SK-N-SH (cell line): ENCODE measurements around the gene FOXP1. TPM values are rescaled to one million over a fixed set of nuclear protein-coding genes. Genes with fewer than 3 reads are reported as not detected.

Source experiments
- CTCF ChIA-PET: fragments of 300-600, 350-600 bp; formaldehyde crosslinking; extraction: SDS; loops from one replicate; lab custom pipeline; 2021; lab: Yijun Ruan, JAX
- POLR2A ChIA-PET: fragments of 350-600 bp; sonication (Branson Sonifier 250); formaldehyde crosslinking; extraction: SDS; loops from one replicate; lab custom pipeline; 2020; ENCODE audit warnings: antibody characterized with exemption, inconsistent platforms; lab: Yijun Ruan, JAX
- DNase-seq: peaks from one replicate; pipeline ENCODE4 v3.0.0; 2012
- H2AFZ ChIP-seq: fragments of 200-600 bp; sonication (generic); 2 replicates; pipeline ENCODE4 v1.8.1; 2016; ENCODE audit warnings: antibody characterized with exemption, mild to moderate bottlenecking, low read depth
- H3F3A ChIP-seq: fragments of 200-600 bp; sonication (generic); replicated peaks from 2 replicates; pipeline ENCODE3; 2016; ENCODE audit warnings: antibody characterized with exemption, mild to moderate bottlenecking; ENCODE audit not compliant: insufficient read depth
- H3K27ac ChIP-seq, 2 experiments: fragments of 200-500 bp in 1 of 2; fragments of 200-600 bp in 1 of 2; sonication (Bioruptor generic) in 1 of 2; sonication (generic), shearing (Covaris generic) in 1 of 2; 2 replicates each; pipeline versions ENCODE4 v1.5.1 to v1.6.1; 2014 to 2016; ENCODE audit warnings: low read depth in 2 of 2, inconsistent platforms in 1 of 2, low read length in 1 of 2, mild to moderate bottlenecking in 1 of 2, mixed read lengths in 1 of 2
- H3K27me3 ChIP-seq: fragments of 200-600 bp; sonication (generic), shearing (Covaris generic); 2 replicates; pipeline ENCODE4 v1.6.1; 2016; ENCODE audit warnings: mixed run types; ENCODE audit not compliant: insufficient read depth
- H3K36me3 ChIP-seq, 2 experiments: fragments of 200-500 bp in 1 of 2; fragments of 200-600 bp in 1 of 2; sonication (Bioruptor generic) in 1 of 2; sonication (generic) in 1 of 2; replicated peaks in 1 of 2; 2 replicates each; pipeline versions ENCODE3 to v1.5.1; 2014 to 2016; ENCODE audit warnings: low read length in 1 of 2, mild to moderate bottlenecking in 1 of 2; ENCODE audit not compliant: insufficient read depth in 2 of 2, control insufficient read depth in 1 of 2
- H3K4me1 ChIP-seq, 2 experiments: fragments of 200-500 bp in 1 of 2; fragments of 200-600 bp in 1 of 2; sonication (Bioruptor generic) in 1 of 2; sonication (generic), shearing (Covaris generic) in 1 of 2; 2 replicates each; pipeline versions ENCODE4 v1.5.1 to v1.6.1; 2014 to 2016; ENCODE audit warnings: low read depth in 1 of 2, low read length in 1 of 2, mixed run types in 1 of 2; ENCODE audit not compliant: insufficient read depth in 2 of 2, control insufficient read depth in 1 of 2
- H3K4me2 ChIP-seq: fragments of 200-600 bp; sonication (generic), shearing (Covaris generic); 2 replicates; pipeline ENCODE4 v1.6.1; 2017; ENCODE audit warnings: mixed run types
- H3K4me3 ChIP-seq, 2 experiments: fragments of 200-500 bp in 1 of 2; fragments of 200-600 bp in 1 of 2; sonication (Bioruptor generic) in 1 of 2; sonication (generic), shearing (Covaris generic) in 1 of 2; 2 replicates each; pipeline versions ENCODE4 v1.5.1 to v1.8.1; 2014 to 2016; ENCODE audit warnings: low read depth in 2 of 2, inconsistent platforms in 1 of 2, low read length in 1 of 2, mild to moderate bottlenecking in 1 of 2, mixed read lengths in 1 of 2, moderate library complexity in 1 of 2
- H3K79me2 ChIP-seq: fragments of 200-600 bp; sonication (generic); 2 replicates; pipeline ENCODE4 v1.8.1; 2017; ENCODE audit warnings: mild to moderate bottlenecking; ENCODE audit not compliant: insufficient read depth
- H3K9ac ChIP-seq: fragments of 200-600 bp; sonication (generic); 2 replicates; pipeline ENCODE4 v1.6.1; 2017; ENCODE audit warnings: mixed run types
- H3K9me2 ChIP-seq: fragments of 200-600 bp; sonication (generic); 2 replicates; pipeline ENCODE4 v1.6.1; 2017; ENCODE audit warnings: mixed run types
- H3K9me3 ChIP-seq: fragments of 200-600 bp; sonication (generic); 2 replicates; pipeline ENCODE4 v1.6.1; 2017; ENCODE audit warnings: mixed run types, mild to moderate bottlenecking, moderate library complexity
- H4K20me1 ChIP-seq: fragments of 200-600 bp; sonication (generic); 2 replicates; pipeline ENCODE4 v1.6.1; 2017; ENCODE audit warnings: mild to moderate bottlenecking, mixed run types; ENCODE audit not compliant: insufficient read depth
- EP300 ChIP-seq, 2 experiments: IDR thresholded peaks; 2 replicates each; pipeline versions ENCODE4 v1.4.0 to v1.6.1; 2012; ENCODE audit warnings: borderline replicate concordance in 1 of 2, low read depth in 1 of 2, low read length in 1 of 2
- FOXJ3 ChIP-seq: sonication (generic); formaldehyde crosslinking; IDR thresholded peaks from 2 replicates; pipeline ENCODE4 v1.5.1; 2020; ENCODE audit warnings: mild to moderate bottlenecking, missing genetic modification reagents
- GABPA ChIP-seq: IDR thresholded peaks from 2 replicates; pipeline ENCODE4 v1.4.0; 2012; ENCODE audit warnings: low read depth, mild to moderate bottlenecking
- JUND ChIP-seq: IDR thresholded peaks from 2 replicates; pipeline ENCODE4 v1.4.0; 2012
- MXI1 ChIP-seq: IDR thresholded peaks from 2 replicates; pipeline ENCODE4 v1.6.1; 2012; ENCODE audit warnings: mild to moderate bottlenecking, low read depth, low read length, improper control_type of control experiment
- NFIC ChIP-seq: IDR thresholded peaks from 2 replicates; pipeline ENCODE4 v1.4.0; 2012; ENCODE audit warnings: borderline replicate concordance
- RAD21 ChIP-seq: IDR thresholded peaks from 2 replicates; pipeline ENCODE4 v1.6.1; 2012; ENCODE audit warnings: mild to moderate bottlenecking, low read length
- RCOR1 ChIP-seq: fragments of 150-350 bp; IDR thresholded peaks from 2 replicates; pipeline ENCODE4 v1.6.1; 2017; ENCODE audit warnings: antibody characterized with exemption, low read length
- RXRA ChIP-seq: IDR thresholded peaks from 2 replicates; pipeline ENCODE4 v1.4.0; 2012; ENCODE audit warnings: low read depth, mild to moderate bottlenecking, borderline replicate concordance
- SMC3 ChIP-seq: IDR thresholded peaks from 2 replicates; pipeline ENCODE4 v1.6.1; 2012; ENCODE audit warnings: low read depth, low read length, improper control_type of control experiment
- TEAD4 ChIP-seq: IDR thresholded peaks from 2 replicates; pipeline ENCODE4 v1.4.0; 2012; ENCODE audit warnings: mild to moderate bottlenecking, borderline replicate concordance; ENCODE audit not compliant: insufficient read depth
- WGBS: methylation state at CpG from one replicate; pipeline ENCODE4 v1.1.6; 2017; ENCODE audit warnings: low lambda C conversion rate; 5-methylcytosine and 5-hydroxymethylcytosine counted together
- polyA plus RNA-seq, 3 experiments: library from polyadenylated mRNA; depleted of rRNA; stranded (reverse); fragments of >200 nt; gene quantifications; 2 replicates each; pipeline ENCODE4 v1.2.3, GENCODE V29; 2012
- TF ChIP-seq, protein P1 (sequence below): IDR thresholded peaks from 2 replicates; pipeline ENCODE4 v1.4.0; 2012; ENCODE audit warnings: low read depth
- TF ChIP-seq, protein P2 (sequence below): fragments of 200-600 bp; sonication (generic); IDR thresholded peaks from 2 replicates; pipeline ENCODE4 v1.6.1; 2017; ENCODE audit warnings: antibody characterized with exemption, mild to moderate bottlenecking, moderate library complexity
- TF ChIP-seq, protein P3 (sequence below): fragments of 150-350 bp; IDR thresholded peaks from 2 replicates; pipeline ENCODE4 v1.6.1; 2016; ENCODE audit warnings: mild to moderate bottlenecking, low read depth, low read length
- TF ChIP-seq, protein P4 (sequence below): fragments of 150-350 bp; IDR thresholded peaks from 2 replicates; pipeline ENCODE4 v1.6.1; 2017; ENCODE audit warnings: antibody characterized with exemption, low read length, low read depth, borderline replicate concordance
- TF ChIP-seq, protein P5 (sequence below): IDR thresholded peaks from 2 replicates; pipeline ENCODE4 v1.6.1; 2012; ENCODE audit warnings: mild to moderate bottlenecking, low read depth, low read length, moderate library complexity

FOXP1 gene
- polyA plus RNA-seq, 1 of the 3 experiments (the other 2 are of a cell fraction): 8.8 TPM

DNA sequence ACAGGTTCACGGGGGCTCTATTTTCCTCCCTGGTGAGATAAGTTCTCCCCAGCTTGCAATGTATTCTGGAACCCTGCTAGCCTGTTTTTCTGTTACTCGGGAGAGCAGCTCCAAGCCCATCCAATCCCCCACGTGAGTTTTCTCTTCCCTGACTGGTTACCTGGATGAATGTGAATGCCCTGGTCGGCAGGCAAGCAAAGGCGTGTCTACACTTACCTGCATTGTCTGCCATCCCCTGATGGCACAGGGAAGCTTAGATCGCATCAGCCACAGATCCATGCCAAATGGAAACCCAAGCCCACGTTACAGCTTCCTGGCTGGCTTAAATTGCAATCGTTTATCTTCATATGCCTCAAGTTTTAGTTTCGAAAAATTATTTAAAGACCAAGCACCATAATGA lies 149.9 kb downstream of the FOXP1 start:
- Histone ChIP-seq H3F3A (peaks cover 24% of the 10 kb centered on the region), H3K9ac (no peak overlapping the region), H3K36me3 (no peaks in the 10 kb centered on the region), H2AFZ (no peak overlapping the region), H4K20me1 (no peaks in the 10 kb centered on the region; the same call in 1 of the 2 replicates), H3K9me2 (no peaks in the 10 kb centered on the region), H3K4me3 (no peak overlapping the region), H3K4me2 (no peak overlapping the region), H3K27me3 (no peaks in the 10 kb centered on the region), H3K27ac (no peak overlapping the region; a peak in 1 of 4 replicates), H3K4me1 (peaks cover 0 to 14% of the 10 kb centered on the region in 2 experiments; a peak in 2 of 4 replicates), H3K9me3 (no peaks in the 10 kb centered on the region), H3K79me2 (peaks cover 83% of the 10 kb centered on the region)
- POLR2A ChIA-PET: no interaction called here
- CTCF ChIA-PET: no interaction called here
- DNase-seq: no peak
- 83% methylated on average over 9 of the region's 9 CpGs for WGBS
- no peak for TF ChIP-seq GABPA
- TF ChIP-seq, protein P1, sequence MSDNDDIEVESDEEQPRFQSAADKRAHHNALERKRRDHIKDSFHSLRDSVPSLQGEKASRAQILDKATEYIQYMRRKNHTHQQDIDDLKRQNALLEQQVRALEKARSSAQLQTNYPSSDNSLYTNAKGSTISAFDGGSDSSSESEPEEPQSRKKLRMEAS: no peak
- no peak for TF ChIP-seq NFIC
- TF ChIP-seq RXRA: no peak
- TF ChIP-seq, protein P2, sequence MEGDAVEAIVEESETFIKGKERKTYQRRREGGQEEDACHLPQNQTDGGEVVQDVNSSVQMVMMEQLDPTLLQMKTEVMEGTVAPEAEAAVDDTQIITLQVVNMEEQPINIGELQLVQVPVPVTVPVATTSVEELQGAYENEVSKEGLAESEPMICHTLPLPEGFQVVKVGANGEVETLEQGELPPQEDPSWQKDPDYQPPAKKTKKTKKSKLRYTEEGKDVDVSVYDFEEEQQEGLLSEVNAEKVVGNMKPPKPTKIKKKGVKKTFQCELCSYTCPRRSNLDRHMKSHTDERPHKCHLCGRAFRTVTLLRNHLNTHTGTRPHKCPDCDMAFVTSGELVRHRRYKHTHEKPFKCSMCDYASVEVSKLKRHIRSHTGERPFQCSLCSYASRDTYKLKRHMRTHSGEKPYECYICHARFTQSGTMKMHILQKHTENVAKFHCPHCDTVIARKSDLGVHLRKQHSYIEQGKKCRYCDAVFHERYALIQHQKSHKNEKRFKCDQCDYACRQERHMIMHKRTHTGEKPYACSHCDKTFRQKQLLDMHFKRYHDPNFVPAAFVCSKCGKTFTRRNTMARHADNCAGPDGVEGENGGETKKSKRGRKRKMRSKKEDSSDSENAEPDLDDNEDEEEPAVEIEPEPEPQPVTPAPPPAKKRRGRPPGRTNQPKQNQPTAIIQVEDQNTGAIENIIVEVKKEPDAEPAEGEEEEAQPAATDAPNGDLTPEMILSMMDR: no peak
- TF ChIP-seq, protein P3, sequence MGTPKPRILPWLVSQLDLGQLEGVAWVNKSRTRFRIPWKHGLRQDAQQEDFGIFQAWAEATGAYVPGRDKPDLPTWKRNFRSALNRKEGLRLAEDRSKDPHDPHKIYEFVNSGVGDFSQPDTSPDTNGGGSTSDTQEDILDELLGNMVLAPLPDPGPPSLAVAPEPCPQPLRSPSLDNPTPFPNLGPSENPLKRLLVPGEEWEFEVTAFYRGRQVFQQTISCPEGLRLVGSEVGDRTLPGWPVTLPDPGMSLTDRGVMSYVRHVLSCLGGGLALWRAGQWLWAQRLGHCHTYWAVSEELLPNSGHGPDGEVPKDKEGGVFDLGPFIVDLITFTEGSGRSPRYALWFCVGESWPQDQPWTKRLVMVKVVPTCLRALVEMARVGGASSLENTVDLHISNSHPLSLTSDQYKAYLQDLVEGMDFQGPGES: no peak
- no peak for TF ChIP-seq EP300 (IDR thresholded peaks at IDR 0.05; ENCODE audit: borderline replicate concordance in 1 of 2, low read depth in 1 of 2, low read length in 1 of 2)
- TF ChIP-seq, protein P4, sequence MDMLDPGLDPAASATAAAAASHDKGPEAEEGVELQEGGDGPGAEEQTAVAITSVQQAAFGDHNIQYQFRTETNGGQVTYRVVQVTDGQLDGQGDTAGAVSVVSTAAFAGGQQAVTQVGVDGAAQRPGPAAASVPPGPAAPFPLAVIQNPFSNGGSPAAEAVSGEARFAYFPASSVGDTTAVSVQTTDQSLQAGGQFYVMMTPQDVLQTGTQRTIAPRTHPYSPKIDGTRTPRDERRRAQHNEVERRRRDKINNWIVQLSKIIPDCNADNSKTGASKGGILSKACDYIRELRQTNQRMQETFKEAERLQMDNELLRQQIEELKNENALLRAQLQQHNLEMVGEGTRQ: no peak
- TF ChIP-seq RCOR1: no peak
- no peak for TF ChIP-seq MXI1
- TF ChIP-seq RAD21: no peak
- no peak for TF ChIP-seq TEAD4
- TF ChIP-seq JUND: no peak
- no peak for TF ChIP-seq FOXJ3 (CRISPR knock-in tag)
- no peak for TF ChIP-seq SMC3
- TF ChIP-seq, protein P5, sequence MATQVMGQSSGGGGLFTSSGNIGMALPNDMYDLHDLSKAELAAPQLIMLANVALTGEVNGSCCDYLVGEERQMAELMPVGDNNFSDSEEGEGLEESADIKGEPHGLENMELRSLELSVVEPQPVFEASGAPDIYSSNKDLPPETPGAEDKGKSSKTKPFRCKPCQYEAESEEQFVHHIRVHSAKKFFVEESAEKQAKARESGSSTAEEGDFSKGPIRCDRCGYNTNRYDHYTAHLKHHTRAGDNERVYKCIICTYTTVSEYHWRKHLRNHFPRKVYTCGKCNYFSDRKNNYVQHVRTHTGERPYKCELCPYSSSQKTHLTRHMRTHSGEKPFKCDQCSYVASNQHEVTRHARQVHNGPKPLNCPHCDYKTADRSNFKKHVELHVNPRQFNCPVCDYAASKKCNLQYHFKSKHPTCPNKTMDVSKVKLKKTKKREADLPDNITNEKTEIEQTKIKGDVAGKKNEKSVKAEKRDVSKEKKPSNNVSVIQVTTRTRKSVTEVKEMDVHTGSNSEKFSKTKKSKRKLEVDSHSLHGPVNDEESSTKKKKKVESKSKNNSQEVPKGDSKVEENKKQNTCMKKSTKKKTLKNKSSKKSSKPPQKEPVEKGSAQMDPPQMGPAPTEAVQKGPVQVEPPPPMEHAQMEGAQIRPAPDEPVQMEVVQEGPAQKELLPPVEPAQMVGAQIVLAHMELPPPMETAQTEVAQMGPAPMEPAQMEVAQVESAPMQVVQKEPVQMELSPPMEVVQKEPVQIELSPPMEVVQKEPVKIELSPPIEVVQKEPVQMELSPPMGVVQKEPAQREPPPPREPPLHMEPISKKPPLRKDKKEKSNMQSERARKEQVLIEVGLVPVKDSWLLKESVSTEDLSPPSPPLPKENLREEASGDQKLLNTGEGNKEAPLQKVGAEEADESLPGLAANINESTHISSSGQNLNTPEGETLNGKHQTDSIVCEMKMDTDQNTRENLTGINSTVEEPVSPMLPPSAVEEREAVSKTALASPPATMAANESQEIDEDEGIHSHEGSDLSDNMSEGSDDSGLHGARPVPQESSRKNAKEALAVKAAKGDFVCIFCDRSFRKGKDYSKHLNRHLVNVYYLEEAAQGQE: no peak
